ENCODE data around the gene ENTPD7.
"Not testable (repeated sequence)": the region's sequence is repeated elsewhere in the genome, so short reads cannot be mapped to it uniquely, and the experiment has no call there.

The ENTPD7 gene

GRCh38 chr10:99743841-99744240, 84.5 kb downstream of the ENTPD7 start:
- DNase-seq (ENCODE audit: low read depth in 2 of 2, low spot score in 1 of 2), result no peak

GRCh38 chr10:99746166-99746565, 86.9 kb downstream of the ENTPD7 start:
- DNase-seq (ENCODE audit: low read depth in 2 of 2, low spot score in 1 of 2), result not testable (repeated sequence)

DNA sequence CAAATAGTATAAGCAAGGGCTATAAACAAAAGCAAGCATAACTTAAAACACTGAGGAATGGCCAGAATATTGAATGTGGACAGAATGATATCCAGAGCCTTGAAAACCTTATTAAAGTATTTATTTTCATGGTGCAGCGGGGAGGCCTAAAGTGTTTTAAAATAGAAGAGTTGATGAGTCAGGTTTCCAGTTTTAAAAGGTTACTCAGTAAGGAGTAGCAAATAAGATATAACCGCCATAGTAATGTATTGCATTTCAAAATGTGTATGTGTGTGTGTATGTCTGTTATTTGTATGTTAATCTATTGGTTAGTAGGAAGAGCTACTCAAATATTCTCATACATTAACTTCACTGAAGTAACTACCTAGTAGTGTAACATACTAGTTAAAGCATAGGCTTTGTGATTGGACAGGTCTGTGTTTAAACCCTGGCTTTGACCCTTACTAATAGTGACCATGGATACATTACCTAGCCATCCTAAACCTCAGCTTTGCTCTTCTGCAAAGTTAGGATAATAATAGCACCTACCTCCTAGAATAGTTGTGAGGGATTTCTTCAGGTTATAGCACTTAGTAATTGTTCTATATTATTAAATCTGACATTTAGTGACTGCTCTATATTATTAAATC, 89.6 kb downstream of the ENTPD7 start:
- no peak for DNase-seq (ENCODE audit: low read depth in 2 of 2, low spot score in 1 of 2)

GRCh38 chr10:99750641-99751040, 91.3 kb downstream of the ENTPD7 start:
- no peak for DNase-seq (ENCODE audit: low read depth in 2 of 2, low spot score in 1 of 2)

- DNase-seq (ENCODE audit: low read depth in 2 of 2, low spot score in 1 of 2), result no peak
Measured at GRCh38 chr10:99754670-99755069, 95.4 kb downstream of the ENTPD7 start.
